ENCODE data around the gene PTMA. TPM values are rescaled to one million over a fixed set of nuclear protein-coding genes. Genes with fewer than 3 reads are reported as not detected.

PTMA gene
- total RNA-seq, 3 donors from 2014 or later = 678 to 1,077 (median 956) TPM

- H3K4me3 ChIP-seq = peak overlapping the region; percentile 34 to 72 (median 61)
- peak in 1 of 3 donors; percentile 5 for TF ChIP-seq CTCF (IDR thresholded peaks at IDR 0.05)
- no peak for TF ChIP-seq POLR2AphosphoS5 (IDR thresholded peaks at IDR 0.05)
- no peak for TF ChIP-seq POLR2A (IDR thresholded peaks at IDR 0.05)
- DNase-seq (ENCODE audit: low spot score in 2 of 2) = no peak
- H3K27me3 ChIP-seq = no peaks in the 10 kb centered on the region
- intact Hi-C loops (cut with DNase I; ENCODE audit: low total_unique reads) = loop anchor here (10.0 kb wide), 1 partner anchor 52 kb away; no protein-coding TSS in a partner anchor
- no peaks in the 10 kb centered on the region for H3K36me3 ChIP-seq
- no peaks in the 10 kb centered on the region for H3K4me1 ChIP-seq
- H3K27ac ChIP-seq = peak overlapping the region; percentile 94 to 95
- H3K9me3 ChIP-seq = no peaks in the 10 kb centered on the region
Measured at GRCh38 chr2:231662811-231663457, 45.4 kb upstream of the PTMA start.

GRCh38 chr2:231663458-231664212 lies 44.7 kb upstream of the PTMA start:
- TF ChIP-seq POLR2AphosphoS5 (IDR thresholded peaks at IDR 0.05) (no peak), POLR2A (IDR thresholded peaks at IDR 0.05) (no peak), CTCF (IDR thresholded peaks at IDR 0.05) (no peak)
- no peak for DNase-seq (ENCODE audit: low spot score in 2 of 2)
- peak overlapping the region in 1 of 2 donors; percentile 29 for H3K27ac ChIP-seq
- intact Hi-C loops (cut with DNase I; ENCODE audit: low total_unique reads) = loop anchor here (10.0 kb wide), 1 partner anchor 51 kb away; no protein-coding TSS in a partner anchor
- no peaks in the 10 kb centered on the region for H3K36me3 ChIP-seq
- H3K9me3 ChIP-seq = no peaks in the 10 kb centered on the region
- H3K4me1 ChIP-seq = no peaks in the 10 kb centered on the region
- no peaks in the 10 kb centered on the region for H3K27me3 ChIP-seq
- no peak overlapping the region for H3K4me3 ChIP-seq

- Histone ChIP-seq H3K4me1 (no peaks in the 10 kb centered on the region), H3K27me3 (no peaks in the 10 kb centered on the region), H3K27ac (peak overlapping the region; percentile 95 to 98), H3K36me3 (no peaks in the 10 kb centered on the region), H3K4me3 (no peak overlapping the region), H3K9me3 (no peaks in the 10 kb centered on the region)
- DNase-seq (ENCODE audit: low spot score in 2 of 2) = no peak
- TF ChIP-seq CTCF (IDR thresholded peaks at IDR 0.05) = no peak
- no peak for TF ChIP-seq POLR2A (IDR thresholded peaks at IDR 0.05)
- no peak for TF ChIP-seq POLR2AphosphoS5 (IDR thresholded peaks at IDR 0.05)
- intact Hi-C loops (cut with DNase I; ENCODE audit: low total_unique reads) = loop anchor here (10.0 kb wide), 1 partner anchor 50 kb away; no protein-coding TSS in a partner anchor
Measured at GRCh38 chr2:231664727-231665126, 43.6 kb upstream of the PTMA start.

GRCh38 chr2:231665245-231666170 lies 42.8 kb upstream of the PTMA start:
- intact Hi-C loops (cut with DNase I; ENCODE audit: low total_unique reads) = loop anchor here (10.0 kb wide), 1 partner anchor 49 kb away; no protein-coding TSS in a partner anchor

More at GRCh38 chr2:231665245-231666170, 42.8 kb upstream of the PTMA start:
- Histone ChIP-seq H3K4me3 (peak overlapping the region; percentile 45 to 68 (median 46)), H3K9me3 (no peaks in the 10 kb centered on the region), H3K4me1 (no peaks in the 10 kb centered on the region), H3K27ac (peak overlapping the region; percentile 95 to 98), H3K36me3 (no peaks in the 10 kb centered on the region), H3K27me3 (no peaks in the 10 kb centered on the region)
- DNase-seq (ENCODE audit: low spot score in 2 of 2) = no peak
- TF ChIP-seq POLR2A (IDR thresholded peaks at IDR 0.05) (no peak), POLR2AphosphoS5 (IDR thresholded peaks at IDR 0.05) (no peak), CTCF (IDR thresholded peaks at IDR 0.05) (no peak)
